ENCODE data around the gene ACSS1.

Gene ACSS1

DNA sequence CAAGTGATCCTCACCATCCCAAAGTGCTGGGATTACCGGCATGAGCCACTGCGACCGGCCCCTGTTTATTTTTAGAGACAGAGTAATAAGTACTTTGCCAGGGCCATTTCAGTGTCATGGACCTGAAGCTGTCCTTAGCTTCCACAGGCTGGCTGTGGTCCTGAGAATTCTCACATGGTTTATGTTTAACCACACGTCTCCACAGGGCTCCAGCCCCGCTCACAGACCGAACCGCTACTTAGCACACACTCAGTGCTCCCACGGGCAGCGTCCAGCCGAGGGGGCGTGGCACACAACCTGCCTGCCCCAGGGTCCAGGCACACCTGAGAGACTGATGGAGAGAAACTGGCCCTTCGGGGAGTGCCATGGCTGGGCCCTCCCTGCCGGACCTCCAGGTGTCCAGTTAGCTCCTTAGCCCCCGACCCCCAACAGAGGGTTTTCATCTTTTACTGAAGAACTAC is 11.7 kb downstream of the ACSS1 start:
- no peak for DNase-seq (ENCODE audit: low read depth in 2 of 2)

DNA sequence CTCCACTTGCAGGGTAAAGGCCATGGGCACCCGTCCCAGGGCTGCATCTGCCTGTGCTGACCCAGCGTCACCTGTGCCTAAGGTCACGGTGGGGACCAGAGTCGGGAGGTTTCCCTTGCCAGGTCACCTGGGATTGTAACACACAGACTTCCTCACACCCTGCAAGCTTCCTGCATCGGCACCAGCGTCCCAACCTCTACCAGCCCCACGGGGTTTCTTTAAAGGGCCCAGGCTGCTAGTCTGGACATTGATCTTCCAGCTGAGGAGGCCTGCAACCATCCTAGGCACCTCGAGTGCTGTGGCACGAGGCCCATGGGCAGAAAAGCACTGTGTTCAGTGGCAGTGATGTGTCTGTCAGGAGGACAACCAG is 12.6 kb downstream of the ACSS1 start:
- no peak for DNase-seq (ENCODE audit: low read depth in 2 of 2)

DNA sequence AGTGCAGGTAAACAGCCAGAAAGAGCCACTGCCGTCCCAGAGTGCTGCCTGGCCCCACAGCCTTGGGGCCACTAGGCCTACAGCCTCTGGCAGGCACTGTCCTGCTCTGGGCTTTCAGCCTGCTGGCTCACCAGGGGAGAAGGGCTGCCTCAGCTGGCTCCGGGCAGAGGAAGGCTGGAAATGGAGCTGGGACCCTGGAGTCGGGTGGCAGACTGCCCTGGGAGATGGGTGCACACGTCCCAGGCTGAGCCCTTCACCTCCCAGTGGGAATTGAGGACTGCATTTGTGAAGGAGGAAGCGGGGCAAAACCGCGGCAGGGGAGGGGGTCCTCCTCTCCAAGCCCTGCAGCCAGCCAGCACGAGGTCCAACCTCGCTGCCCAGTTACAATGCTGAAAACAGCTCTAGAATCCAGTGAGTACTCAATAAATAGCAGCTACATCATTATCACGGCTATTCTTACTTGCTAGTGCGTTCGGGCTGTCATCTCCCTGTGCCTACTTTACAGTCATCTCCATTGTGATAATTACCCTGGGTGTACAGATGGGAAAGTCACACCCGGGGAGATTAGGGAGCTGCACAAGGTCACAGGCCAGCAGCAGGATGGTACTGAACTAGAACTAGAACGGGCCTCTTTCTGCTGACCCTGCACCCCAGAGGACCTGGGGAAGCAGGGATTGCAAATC is 13.1 kb downstream of the ACSS1 start:
- no peak for DNase-seq (ENCODE audit: low read depth in 2 of 2)

GRCh38 chr20:25044261-25044560 is 13.7 kb downstream of the ACSS1 start:
- DNase-seq (ENCODE audit: low read depth in 2 of 2): no peak

GRCh38 chr20:25043499-25044260 is 14.3 kb downstream of the ACSS1 start:
- no peak for DNase-seq (ENCODE audit: low read depth in 2 of 2)

DNA sequence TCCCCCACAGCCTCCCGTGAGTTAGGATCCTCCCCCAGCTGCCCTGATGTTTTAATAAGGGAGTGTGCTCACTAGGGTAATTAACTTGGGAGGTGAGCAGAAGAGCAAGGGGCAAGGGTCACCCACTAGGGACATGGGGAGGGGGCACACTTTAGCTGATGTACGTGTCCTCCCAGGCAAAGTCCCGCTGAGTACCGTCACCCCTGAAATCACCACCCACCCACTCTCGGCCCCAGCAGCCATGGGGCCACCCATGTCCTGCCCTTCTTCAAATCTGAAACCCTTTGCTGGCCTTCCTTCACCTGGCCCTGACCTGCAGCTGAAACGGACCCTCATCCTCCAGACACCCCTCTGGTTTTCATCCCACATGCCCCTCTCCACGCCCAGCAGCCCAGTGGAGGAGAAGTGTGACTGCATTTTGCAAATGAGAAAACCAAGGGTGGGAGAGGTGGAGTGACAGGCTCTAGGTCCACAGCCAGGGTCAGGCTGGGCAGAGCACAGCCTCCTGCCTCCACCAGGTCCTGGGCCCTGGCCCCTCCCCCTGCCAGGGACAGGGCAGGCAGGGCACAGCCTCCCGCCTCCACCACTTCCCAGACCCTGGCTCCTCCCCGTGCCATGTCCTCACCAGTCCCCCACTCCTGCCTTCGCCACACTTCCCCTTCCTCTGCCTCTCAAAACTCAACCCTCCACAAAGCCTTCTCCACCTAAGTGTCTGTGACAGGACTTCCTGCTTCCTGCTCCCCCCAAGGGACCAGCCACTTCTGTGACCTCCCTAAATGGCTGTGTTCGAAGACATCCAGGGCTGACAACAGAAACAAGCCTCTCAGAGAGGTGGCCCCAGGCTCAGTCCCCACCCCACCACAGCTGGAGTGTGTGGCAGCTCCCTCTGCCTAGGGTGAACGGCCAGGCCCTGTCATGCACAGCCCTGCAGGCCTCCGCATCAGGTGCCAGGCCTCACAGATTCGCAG is 15.1 kb downstream of the ACSS1 start:
- peak in 1 of 2 donors; percentile 7 for DNase-seq (ENCODE audit: low read depth in 2 of 2)

DNA sequence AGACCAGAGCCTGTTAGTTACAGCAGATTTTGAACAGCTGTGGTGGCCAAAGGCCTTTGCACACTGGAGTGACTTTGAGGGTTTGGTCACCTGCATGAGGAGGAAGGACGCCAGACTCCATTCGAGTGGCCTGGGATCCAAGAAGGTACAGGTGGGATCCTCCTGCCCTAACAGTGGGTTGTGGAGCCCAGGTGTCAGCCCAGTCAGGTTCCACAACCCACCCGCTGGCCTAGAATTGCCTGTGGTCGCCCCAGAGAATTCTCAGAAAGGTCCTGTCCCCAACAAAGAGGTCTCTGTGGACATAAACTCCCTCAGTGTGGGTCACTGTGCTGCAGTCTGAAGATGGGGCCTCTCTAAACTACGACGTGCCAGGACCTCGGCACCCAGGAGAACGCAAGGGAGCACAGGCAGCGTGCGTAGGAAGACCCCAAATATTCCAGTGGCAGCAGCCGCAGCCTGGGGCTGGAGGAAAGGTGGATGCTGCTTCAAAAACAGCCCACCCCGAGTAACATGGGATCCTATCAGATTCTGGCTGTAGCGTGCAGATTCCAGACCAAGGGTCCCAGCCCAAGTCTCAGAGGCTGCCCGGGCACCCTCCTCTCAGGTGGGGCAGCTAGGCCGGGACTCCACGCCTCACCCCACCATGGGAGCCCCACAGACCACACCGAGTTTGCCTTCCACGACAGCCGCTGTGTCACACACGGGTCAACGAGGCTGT is 16.0 kb downstream of the ACSS1 start:
- DNase-seq (ENCODE audit: low read depth in 2 of 2): no peak

DNA sequence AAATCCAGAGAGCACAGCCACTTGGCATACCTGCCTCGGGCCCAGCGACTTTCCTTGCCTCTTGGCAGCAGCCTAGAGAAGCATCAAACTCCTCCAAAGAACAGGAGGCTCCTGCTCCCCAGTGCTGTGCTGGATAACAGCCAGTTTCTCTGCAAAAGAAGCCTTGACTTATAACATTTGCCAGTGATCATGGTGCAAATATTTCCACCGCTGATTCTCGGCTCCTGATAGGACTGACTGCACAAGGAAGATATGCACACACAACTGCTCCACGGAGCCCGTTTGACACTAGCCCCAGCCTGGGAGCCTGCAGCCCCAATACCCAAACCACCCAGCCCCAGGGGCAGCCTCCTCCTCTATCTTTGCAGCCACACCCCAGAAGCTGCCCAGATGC is 17.5 kb downstream of the ACSS1 start:
- no peak for DNase-seq (ENCODE audit: low read depth in 2 of 2)

DNA sequence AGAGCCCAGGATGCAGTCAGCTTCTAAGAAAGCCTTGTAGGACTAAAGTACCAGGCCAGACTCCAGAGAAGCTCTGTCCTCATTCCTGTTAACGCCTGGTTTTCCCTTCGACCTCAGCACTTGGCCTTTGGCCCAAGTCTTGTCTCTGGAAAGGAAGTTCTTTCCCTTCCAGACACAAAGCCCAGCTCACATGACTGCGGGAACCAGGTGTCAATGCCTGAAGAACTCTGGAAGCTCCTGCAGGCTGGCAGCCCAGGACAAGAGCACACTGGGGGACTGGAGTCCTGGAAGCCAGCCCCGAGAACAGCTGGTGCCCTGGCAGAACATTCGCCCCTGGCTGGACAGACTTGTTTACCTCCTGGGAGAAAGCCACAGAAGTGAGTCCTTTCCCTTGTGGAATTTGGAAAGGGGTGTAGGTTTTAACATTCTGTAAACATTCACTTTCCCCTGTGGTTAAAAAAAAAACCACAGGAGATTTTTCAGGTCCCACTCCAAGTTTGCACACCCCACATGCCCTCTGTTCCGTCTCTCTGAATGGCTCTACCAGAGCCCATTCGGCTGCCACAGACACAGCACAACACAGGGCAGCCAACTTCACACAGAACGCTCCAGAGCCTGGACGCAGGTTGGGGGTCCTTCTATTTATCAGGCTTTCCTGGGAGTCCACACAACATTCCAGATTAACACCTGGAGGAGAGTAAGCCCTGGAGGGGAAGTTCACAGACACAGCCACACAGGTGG is 18.1 kb downstream of the ACSS1 start:
- no peak for DNase-seq (ENCODE audit: low read depth in 2 of 2)

GRCh38 chr20:25038591-25039015 is 19.3 kb downstream of the ACSS1 start:
- DNase-seq (ENCODE audit: low read depth in 2 of 2): no peak

- no peak for DNase-seq (ENCODE audit: low read depth in 2 of 2)
Measured at GRCh38 chr20:25038103-25038410, 19.9 kb downstream of the ACSS1 start.

- DNase-seq (ENCODE audit: low read depth in 2 of 2): no peak
Measured at GRCh38 chr20:25037288-25038102, 20.4 kb downstream of the ACSS1 start.

- DNase-seq (ENCODE audit: low read depth in 2 of 2): no peak
Measured at GRCh38 chr20:25036331-25036936, 21.5 kb downstream of the ACSS1 start.

GRCh38 chr20:25035921-25036320 is 22.0 kb downstream of the ACSS1 start:
- no peak for DNase-seq (ENCODE audit: low read depth in 2 of 2)

DNA sequence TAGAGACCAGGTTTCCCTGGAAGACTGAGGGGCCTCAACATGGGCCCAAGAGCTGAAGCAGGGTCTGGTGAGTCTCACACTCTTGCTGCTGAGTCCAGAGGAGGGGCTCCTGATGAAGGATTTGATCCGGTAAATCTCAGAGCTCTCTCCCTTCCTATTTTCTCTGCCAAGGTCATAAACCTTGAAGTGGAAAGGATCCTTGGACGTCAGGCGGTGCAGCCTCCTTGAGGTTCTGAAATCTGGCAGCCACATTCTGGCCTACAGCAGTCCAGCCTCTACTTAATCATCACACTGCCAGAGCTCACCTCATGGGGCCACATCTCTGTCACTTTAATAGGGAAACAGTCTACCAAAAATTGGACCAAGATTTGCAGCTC is 24.0 kb downstream of the ACSS1 start:
- DNase-seq (ENCODE audit: low read depth in 2 of 2): no peak

- DNase-seq (ENCODE audit: low read depth in 2 of 2): no peak
Measured at GRCh38 chr20:25033265-25033923, 24.5 kb downstream of the ACSS1 start.

GRCh38 chr20:25032478-25033264 is 25.3 kb downstream of the ACSS1 start:
- DNase-seq (ENCODE audit: low read depth in 2 of 2): no peak

DNA sequence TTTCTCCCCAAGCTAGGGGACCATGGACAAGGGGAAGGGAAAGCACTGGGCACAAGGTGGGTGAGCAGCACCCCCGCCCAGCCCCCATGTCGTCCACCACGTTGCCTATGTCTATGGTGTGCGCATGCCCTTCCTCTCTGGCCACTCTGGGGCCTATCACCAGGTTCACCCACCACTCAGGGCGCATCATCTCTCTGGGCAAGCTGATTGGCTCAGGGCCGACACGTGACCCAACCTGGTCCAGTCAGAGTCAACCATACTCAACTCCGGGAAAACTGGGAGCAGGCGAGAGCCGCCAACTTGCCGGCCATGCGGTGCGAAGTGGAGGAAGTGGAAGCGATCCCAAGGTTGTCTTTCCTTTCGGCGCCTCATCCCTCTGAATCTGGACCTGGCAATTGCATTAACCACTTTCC is 25.9 kb downstream of the ACSS1 start:
- no peak for DNase-seq (ENCODE audit: low read depth in 2 of 2)

DNA sequence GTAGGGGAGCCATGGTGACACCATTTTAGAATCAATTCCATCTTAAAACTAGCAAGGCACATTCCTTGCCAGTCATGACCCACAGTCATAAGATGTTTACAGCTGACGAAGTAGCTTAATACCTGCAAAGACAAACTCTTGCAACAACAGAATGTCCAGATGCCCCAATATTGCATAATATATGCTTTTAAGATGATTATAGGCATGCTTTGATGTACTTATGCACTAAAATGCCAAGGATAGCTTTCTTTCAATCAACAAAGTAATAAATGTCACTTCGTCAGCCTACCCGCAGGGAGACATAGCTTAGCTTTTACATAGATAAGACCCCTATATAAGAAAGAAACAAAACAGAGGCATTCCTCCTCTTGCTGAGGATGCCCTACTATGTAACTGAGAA is 26.7 kb downstream of the ACSS1 start:
- no peak for DNase-seq (ENCODE audit: low read depth in 2 of 2)
